IPS-18c (cell line): ENCODE data around the gene ZBTB4.

ENCODE experiments used
- H3K4me3 ChIP-seq: 2 replicates; pipeline ENCODE4 v1.7.0; 2013; ENCODE audit warnings: low read depth, mild to moderate bottlenecking, low read length, moderate library complexity; ENCODE audit not compliant: insufficient read depth
- H3K9me3 ChIP-seq: one replicate; pipeline ENCODE4 v1.6.1; 2013; ENCODE audit warnings: mild to moderate bottlenecking, low read length, moderate library complexity; ENCODE audit not compliant: control insufficient read depth, insufficient read depth

Gene ZBTB4

GRCh38 chr17:7462474-7463371, 16.7 kb downstream of the ZBTB4 start:
- no peaks in the 10 kb centered on the region for H3K9me3 ChIP-seq

DNA sequence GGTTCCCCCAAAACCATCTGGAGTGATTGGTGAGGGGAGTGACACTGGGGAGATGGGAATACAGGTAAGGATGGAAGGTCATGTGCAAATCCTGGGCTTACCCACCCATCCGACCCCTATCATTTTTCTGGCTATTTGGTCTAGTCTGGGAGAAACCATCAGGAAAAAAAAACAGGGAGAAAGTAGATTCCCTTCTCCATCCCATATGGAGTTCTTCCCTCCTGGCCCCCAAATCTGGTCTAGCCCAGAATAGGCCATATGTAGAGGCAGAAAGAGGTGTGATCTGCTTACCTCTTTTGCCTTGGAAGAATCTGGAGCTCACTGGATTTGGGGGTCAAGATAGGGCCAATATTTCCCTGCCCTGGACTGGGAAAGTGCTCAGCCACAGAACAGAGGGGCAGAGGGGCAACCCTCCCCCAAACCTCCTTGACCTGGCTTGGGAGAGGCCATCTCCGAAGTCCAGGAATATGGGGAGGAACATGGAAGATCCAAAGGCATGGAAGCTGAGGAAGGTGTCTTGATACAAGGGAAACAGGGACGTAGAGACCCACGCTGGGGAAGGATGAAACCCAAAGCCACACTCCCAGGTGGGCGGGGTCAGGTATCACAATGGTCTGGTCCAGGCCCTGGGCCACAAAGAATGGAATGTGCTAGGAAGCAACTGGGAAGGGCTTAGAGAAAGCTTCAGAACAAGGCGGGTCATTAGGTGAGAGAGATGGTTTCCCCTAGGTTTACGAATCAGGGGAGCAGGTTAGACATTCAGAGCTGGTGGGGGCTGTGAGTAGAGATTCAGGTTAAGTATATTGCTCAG, 18.4 kb downstream of the ZBTB4 start:
- H3K4me3 ChIP-seq, result no peak overlapping the region
- no peaks in the 10 kb centered on the region for H3K9me3 ChIP-seq

More at GRCh38 chr17:7462474-7463371, 16.7 kb downstream of the ZBTB4 start:
- H3K4me3 ChIP-seq, result no peak overlapping the region

- H3K9me3 ChIP-seq, result no peaks in the 10 kb centered on the region
- no peak overlapping the region for H3K4me3 ChIP-seq
Measured at GRCh38 chr17:7459961-7460545, 19.4 kb downstream of the ZBTB4 start.

DNA sequence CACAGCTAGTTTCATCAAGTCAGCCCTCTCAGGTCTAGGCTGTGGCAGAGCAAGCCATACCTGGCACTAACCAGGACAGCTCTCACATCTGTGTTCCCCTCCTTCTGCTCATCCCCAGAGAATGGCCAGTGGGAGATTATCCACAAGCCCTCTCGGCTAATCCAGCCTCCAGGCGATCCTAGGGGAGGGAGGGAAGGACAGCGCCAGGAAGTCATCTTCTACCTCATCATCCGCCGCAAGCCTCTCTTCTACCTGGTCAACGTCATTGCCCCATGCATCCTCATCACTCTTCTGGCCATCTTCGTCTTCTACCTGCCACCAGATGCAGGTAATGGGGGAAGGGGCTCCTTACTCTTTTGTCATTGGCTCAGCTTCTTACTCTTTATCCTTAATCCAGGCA, 31.0 kb downstream of the ZBTB4 start:
- H3K4me3 ChIP-seq, result no peak overlapping the region
- H3K9me3 ChIP-seq, result no peaks in the 10 kb centered on the region

DNA sequence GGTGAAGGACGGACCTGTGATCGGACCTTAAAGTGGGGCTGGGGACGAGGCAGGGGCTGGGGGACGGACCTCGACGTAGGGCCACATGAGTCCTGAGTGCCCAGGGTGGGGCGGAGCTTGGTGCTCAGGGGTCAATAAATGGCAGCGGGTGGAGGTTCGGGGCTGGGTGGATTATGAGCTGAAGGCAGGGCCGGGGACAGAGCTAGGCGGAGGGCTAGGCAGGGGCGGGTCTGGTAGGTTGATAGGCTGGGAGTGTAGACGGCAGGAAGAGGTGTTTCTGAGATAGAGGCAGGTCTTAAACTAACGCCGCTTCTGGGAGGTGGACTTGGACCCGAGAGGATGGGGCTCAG, 33.8 kb downstream of the ZBTB4 start:
- peak overlapping the region; percentile 74 for H3K4me3 ChIP-seq
- no peaks in the 10 kb centered on the region for H3K9me3 ChIP-seq

GRCh38 chr17:7444682-7445618, 34.5 kb downstream of the ZBTB4 start, which contains the start of gene CHRNB1:
Gene CHRNB1 (plus strand): TSS chr17:7445061. CDS start chr17:7445128, 67 bp downstream.
- no peaks in the 10 kb centered on the region for H3K9me3 ChIP-seq
- peak within 1 kb of the TSS; percentile 74 for H3K4me3 ChIP-seq

GRCh38 chr17:7443499-7444485, 35.6 kb downstream of the ZBTB4 start:
- Histone ChIP-seq H3K9me3 (no peaks in the 10 kb centered on the region), H3K4me3 (no peak overlapping the region)

DNA sequence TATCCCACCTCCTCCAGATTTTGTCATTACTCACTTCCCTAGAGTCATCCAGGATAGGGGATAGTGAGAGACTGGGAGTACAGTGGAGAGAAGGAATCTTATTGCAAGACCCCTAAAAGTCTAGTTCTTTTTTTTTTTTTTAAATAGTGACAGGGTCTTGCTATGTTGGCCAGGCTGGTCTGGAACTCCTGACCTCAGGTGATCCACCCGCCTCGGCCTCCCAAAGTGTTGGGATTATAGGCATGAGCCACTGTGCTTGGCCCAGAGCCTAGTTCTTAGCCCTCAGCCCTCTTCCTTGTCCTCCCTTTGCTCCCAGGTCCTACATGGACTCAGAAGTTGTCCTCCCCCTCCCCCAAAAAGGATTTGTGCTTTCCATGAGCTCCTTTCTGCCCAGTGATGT, 37.3 kb downstream of the ZBTB4 start:
- Histone ChIP-seq H3K9me3 (no peaks in the 10 kb centered on the region), H3K4me3 (no peak overlapping the region)

GRCh38 chr17:7441266-7441665, 38.2 kb downstream of the ZBTB4 start:
- Histone ChIP-seq H3K4me3 (peak overlapping the region; percentile 73; the same call in 1 of the 2 replicates), H3K9me3 (no peaks in the 10 kb centered on the region)

DNA sequence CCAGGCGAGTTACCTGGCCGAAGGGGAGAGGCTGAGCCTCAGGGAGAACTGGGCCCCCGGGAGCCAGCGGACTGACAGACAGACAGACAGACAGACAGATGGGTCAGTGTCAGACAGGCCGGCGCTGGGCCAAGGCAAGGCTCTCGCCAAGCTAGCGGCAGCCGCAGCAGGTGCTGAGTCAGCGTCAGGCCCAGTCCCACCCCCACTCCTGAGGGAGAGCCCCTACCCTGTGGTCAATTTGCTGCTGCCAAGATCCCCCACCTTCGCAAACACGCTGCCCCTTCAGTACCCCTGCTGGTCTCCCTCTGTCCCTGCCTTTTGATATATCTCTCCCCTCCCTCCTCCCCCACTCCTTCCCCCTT, 38.6 kb downstream of the ZBTB4 start:
- no peaks in the 10 kb centered on the region for H3K9me3 ChIP-seq
- H3K4me3 ChIP-seq, result peak overlapping the region; percentile 73; the same call in 1 of the 2 replicates

GRCh38 chr17:7440113-7440833, 39.2 kb downstream of the ZBTB4 start:
- Histone ChIP-seq H3K9me3 (no peaks in the 10 kb centered on the region), H3K4me3 (peak overlapping the region; percentile 73)

DNA sequence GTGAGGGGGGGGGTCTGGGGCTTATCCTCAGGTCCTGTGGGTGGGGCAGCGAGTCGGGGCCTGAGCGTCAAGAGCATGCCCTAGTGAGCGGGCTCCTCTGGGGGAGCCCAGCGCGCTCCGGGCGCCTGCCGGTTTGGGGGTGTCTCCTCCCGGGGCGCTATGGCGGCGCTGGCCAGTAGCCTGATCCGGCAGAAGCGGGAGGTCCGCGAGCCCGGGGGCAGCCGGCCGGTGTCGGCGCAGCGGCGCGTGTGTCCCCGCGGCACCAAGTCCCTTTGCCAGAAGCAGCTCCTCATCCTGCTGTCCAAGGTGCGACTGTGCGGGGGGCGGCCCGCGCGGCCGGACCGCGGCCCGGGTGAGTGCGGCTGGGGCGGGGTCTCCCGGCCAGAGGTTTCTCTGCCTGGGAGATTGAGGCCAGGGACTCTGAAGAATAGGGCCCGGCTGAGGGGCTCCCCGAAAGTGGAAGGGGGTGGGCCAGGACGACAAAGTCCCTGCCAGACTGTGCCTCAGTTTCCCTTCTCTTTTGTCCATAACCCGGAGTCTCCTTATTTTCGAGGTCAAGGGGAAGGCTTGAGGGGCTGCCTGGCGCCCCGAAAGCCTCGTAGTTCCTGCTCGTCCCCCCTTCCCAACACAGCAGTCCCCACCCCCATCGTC, 39.8 kb downstream of the ZBTB4 start, which contains the start of gene FGF11:
Gene FGF11 (plus strand): TSS at position 51 of the 651 bp plus-strand sequence. CDS start 109 bp downstream, at position 160.
- Histone ChIP-seq H3K4me3 (peak within 1 kb of the TSS; percentile 75), H3K9me3 (no peaks in the 10 kb centered on the region)

- H3K4me3 ChIP-seq, result peak overlapping the region; percentile 75
Measured at GRCh38 chr17:7438656-7439460, 40.6 kb downstream of the ZBTB4 start.

More at GRCh38 chr17:7438656-7439460, 40.6 kb downstream of the ZBTB4 start:
- no peaks in the 10 kb centered on the region for H3K9me3 ChIP-seq
